GM18870 (cell line): ENCODE results near the gene GSTM1.
A peak's percentile ranks its signal among the peaks of the same experiment; 100 is the strongest.

Source experiments
- ATAC-seq: cut with Tn5 transposase; IDR thresholded peaks from one replicate; pipeline ENCODE4 v1.9.1; 2021; ENCODE audit warnings: moderate library complexity; ENCODE audit not compliant: unreplicated experiment

The GSTM1 gene

GRCh38 chr1:109687641-109688499 lies at the start of gene GSTM1:
Gene GSTM1 (plus strand): TSS chr1:109687817. CDS start chr1:109687874, 57 bp downstream.
- ATAC-seq = peak; percentile 61

GRCh38 chr1:109639063-109639840 lies 48.4 kb upstream of the GSTM1 start:
- ATAC-seq = no peak

- no peak for ATAC-seq
Observed at GRCh38 chr1:109639841-109640184, 47.8 kb upstream of the GSTM1 start.

- ATAC-seq = no peak
Observed at GRCh38 chr1:109640285-109640865, 47.2 kb upstream of the GSTM1 start.

- ATAC-seq = no peak
Observed at GRCh38 chr1:109641078-109641740, 46.4 kb upstream of the GSTM1 start.

- no peak for ATAC-seq
Observed at GRCh38 chr1:109641861-109642260, 45.8 kb upstream of the GSTM1 start.

GRCh38 chr1:109642626-109643025 lies 45.0 kb upstream of the GSTM1 start:
- ATAC-seq = no peak

- no peak for ATAC-seq
Observed at GRCh38 chr1:109643385-109644230, 44.0 kb upstream of the GSTM1 start.

GRCh38 chr1:109644670-109645069 lies 42.9 kb upstream of the GSTM1 start:
- ATAC-seq = no peak

GRCh38 chr1:109649491-109649914 lies 38.1 kb upstream of the GSTM1 start:
- no peak for ATAC-seq

GRCh38 chr1:109650609-109651008 lies 37.0 kb upstream of the GSTM1 start:
- ATAC-seq = no peak

GRCh38 chr1:109652402-109652801 lies 35.2 kb upstream of the GSTM1 start:
- ATAC-seq = no peak

- no peak for ATAC-seq
Observed at GRCh38 chr1:109653306-109653705, 34.3 kb upstream of the GSTM1 start.

GRCh38 chr1:109654519-109654918 lies 33.1 kb upstream of the GSTM1 start:
- no peak for ATAC-seq

- ATAC-seq = peak; percentile 83
Observed at GRCh38 chr1:109655615-109656519, 31.8 kb upstream of the GSTM1 start, which contains the start of gene GSTM4. Gene GSTM4 (plus strand): TSS chr1:109656099. CDS start chr1:109656390, 291 bp downstream.

GRCh38 chr1:109657395-109657794 lies 30.2 kb upstream of the GSTM1 start:
- no peak for ATAC-seq

GRCh38 chr1:109657970-109658369 lies 29.6 kb upstream of the GSTM1 start:
- no peak for ATAC-seq

- no peak for ATAC-seq
Observed at GRCh38 chr1:109658533-109659042, 29.0 kb upstream of the GSTM1 start.

GRCh38 chr1:109659145-109659544 lies 28.5 kb upstream of the GSTM1 start:
- no peak for ATAC-seq
